ENCODE results near the gene PIP5K1B. TPM values are rescaled to one million over a fixed set of nuclear protein-coding genes. Genes with fewer than 3 reads are reported as not detected.
A peak's percentile ranks its signal among the peaks of the same experiment; 100 is the strongest.

The PIP5K1B gene, protein sequence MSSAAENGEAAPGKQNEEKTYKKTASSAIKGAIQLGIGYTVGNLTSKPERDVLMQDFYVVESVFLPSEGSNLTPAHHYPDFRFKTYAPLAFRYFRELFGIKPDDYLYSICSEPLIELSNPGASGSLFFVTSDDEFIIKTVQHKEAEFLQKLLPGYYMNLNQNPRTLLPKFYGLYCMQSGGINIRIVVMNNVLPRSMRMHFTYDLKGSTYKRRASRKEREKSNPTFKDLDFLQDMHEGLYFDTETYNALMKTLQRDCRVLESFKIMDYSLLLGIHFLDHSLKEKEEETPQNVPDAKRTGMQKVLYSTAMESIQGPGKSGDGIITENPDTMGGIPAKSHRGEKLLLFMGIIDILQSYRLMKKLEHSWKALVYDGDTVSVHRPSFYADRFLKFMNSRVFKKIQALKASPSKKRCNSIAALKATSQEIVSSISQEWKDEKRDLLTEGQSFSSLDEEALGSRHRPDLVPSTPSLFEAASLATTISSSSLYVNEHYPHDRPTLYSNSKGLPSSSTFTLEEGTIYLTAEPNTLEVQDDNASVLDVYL
- not detected for total RNA-seq (2021; fragmentation: NEBNext Ultra II Directional; extraction: Animal tissue kit (Norgen Biotek cat#: 25700))
- long read RNA-seq: 0 reads

DNA sequence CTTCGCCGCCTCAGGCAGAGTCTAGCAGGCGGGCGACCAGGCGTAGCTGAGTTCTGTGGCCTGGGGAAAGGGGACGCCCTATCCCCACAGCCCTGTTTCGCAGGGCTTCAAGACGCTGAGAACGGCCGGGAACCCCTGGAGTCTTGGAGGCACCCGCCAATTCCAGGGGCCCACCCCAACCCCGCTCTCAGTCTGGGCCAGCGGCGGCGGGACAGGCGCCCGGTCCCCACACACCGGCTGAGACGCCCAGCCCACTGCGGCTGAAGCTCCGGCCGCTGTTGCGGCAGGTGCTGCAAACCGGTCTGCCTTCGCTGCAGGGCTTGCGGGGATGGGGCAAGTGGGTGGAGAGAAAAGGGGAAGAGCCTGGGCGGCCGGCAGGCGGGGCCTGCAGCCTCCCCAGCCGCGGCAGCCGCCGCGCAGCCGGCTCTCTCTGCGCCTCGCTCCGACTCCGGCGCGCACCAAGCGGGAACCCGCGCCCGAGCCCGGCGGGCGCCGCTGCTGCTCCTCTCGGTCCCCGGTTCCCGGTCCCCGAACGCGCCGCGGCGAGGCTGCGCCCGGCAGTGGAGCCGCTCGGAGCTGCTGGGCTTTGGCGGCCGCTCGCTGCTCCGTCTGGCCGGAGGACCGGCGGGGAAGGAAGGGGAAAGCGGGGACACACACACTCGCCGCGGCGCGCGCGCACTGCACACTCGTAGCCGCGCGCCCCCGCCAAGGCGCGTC is at the start of gene PIP5K1B:
Gene PIP5K1B, plus strand, starts transcription at position 427 of the 717 bp plus-strand sequence. CDS start 117,375 bp downstream, outside the sequence.
- Mint-ChIP-seq H3K4me3 (peak within 1 kb of the TSS; percentile 40; the same call in 1 of the 2 replicates), H3K36me3 (ENCODE audit: low read depth) (no peaks in the 10 kb centered on the region), H3K27me3 (ENCODE audit: insufficient read depth) (peaks cover 26% of the 10 kb centered on the region), H3K27ac (no peak within 1 kb of the TSS), H3K4me1 (ENCODE audit: low read depth) (no peaks in the 10 kb centered on the region), H3K9me3 (no peaks in the 10 kb centered on the region)
- TF ChIP-seq, protein P1, sequence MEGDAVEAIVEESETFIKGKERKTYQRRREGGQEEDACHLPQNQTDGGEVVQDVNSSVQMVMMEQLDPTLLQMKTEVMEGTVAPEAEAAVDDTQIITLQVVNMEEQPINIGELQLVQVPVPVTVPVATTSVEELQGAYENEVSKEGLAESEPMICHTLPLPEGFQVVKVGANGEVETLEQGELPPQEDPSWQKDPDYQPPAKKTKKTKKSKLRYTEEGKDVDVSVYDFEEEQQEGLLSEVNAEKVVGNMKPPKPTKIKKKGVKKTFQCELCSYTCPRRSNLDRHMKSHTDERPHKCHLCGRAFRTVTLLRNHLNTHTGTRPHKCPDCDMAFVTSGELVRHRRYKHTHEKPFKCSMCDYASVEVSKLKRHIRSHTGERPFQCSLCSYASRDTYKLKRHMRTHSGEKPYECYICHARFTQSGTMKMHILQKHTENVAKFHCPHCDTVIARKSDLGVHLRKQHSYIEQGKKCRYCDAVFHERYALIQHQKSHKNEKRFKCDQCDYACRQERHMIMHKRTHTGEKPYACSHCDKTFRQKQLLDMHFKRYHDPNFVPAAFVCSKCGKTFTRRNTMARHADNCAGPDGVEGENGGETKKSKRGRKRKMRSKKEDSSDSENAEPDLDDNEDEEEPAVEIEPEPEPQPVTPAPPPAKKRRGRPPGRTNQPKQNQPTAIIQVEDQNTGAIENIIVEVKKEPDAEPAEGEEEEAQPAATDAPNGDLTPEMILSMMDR (IDR thresholded peaks at IDR 0.05): no peak
- peak; percentile 3 for DNase-seq

DNA sequence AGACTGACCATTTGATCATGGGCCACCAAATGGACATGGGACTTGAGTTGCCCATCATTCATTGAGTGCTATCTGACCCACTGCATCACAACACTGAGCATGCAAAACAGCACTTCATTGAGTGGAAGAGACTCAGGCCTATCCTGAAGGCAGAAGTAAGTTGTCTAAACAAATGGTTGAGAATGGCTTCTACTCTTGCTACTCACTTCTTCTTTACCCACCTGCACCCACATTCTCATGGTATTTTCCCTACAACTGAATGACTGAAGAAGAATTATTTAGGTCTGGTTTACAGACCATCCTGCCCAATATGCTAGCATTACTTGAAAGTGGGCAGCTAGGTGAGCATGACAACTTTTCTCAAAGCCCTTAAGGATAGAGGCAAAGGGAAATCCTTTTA is 41.0 kb upstream of the PIP5K1B start:
- no peak overlapping the region for H3K27ac Mint-ChIP-seq
- TF ChIP-seq, protein P1 (IDR thresholded peaks at IDR 0.05): no peak
- no peaks in the 10 kb centered on the region for H3K36me3 Mint-ChIP-seq (ENCODE audit: low read depth)
- DNase-seq: no peak
- H3K4me1 Mint-ChIP-seq (ENCODE audit: low read depth): no peaks in the 10 kb centered on the region
- peaks cover 1% of the 10 kb centered on the region; the same call in 1 of the 2 replicates for H3K27me3 Mint-ChIP-seq (ENCODE audit: insufficient read depth)
- peaks cover 3% of the 10 kb centered on the region; the same call in 1 of the 2 replicates for H3K9me3 Mint-ChIP-seq
- no peak overlapping the region for H3K4me3 Mint-ChIP-seq

DNA sequence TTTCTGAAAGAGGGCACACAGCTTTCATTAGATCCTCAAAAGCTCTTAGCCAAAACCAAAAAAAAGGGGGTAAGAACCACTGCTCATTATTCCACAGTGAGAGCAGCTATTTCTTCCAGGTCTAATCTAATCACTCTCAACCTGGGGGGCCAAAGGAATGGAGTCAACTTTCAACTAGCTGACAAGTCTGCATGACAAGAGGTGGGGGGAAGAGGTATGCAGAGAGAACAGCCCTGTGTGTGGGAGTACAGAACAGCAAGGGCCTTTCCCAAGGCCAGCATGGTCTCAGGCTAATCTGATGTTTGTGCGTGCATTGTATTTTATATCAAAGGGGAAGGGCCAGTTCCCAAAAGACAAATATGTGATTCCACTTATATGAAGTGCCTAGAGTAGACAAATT is 36.9 kb upstream of the PIP5K1B start:
- TF ChIP-seq, protein P1 (IDR thresholded peaks at IDR 0.05): no peak
- Mint-ChIP-seq H3K27me3 (ENCODE audit: insufficient read depth) (peaks cover 1% of the 10 kb centered on the region; the same call in 1 of the 2 replicates), H3K4me1 (ENCODE audit: low read depth) (no peaks in the 10 kb centered on the region), H3K27ac (no peak overlapping the region), H3K9me3 (no peaks in the 10 kb centered on the region; the same call in 1 of the 2 replicates), H3K36me3 (ENCODE audit: low read depth) (no peaks in the 10 kb centered on the region), H3K4me3 (no peak overlapping the region)
- no peak for DNase-seq

DNA sequence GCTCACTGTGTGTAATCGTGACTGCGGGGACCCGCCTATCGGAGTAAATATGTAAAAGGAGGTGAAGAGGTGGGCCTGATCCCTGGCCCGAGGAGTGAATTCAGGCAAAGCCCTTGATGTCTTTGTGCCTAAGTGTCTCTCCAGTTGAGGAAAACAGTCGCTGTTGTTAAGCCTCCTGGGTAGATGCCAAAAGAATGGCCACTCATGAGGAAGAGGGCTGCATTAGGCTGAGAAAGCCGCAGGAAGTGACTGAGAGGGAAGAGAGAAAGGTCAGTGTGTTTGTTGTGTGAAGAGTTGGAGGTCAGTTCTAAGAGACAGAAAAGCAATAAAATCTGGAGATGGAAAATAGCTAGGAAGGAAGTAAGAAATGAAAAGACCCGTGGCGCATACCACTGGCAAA is 35.8 kb upstream of the PIP5K1B start:
- no peaks in the 10 kb centered on the region for H3K4me1 Mint-ChIP-seq (ENCODE audit: low read depth)
- no peak overlapping the region for H3K4me3 Mint-ChIP-seq
- TF ChIP-seq, protein P1 (IDR thresholded peaks at IDR 0.05): no peak
- DNase-seq: no peak
- no peaks in the 10 kb centered on the region for H3K36me3 Mint-ChIP-seq (ENCODE audit: low read depth)
- H3K27ac Mint-ChIP-seq: no peak overlapping the region
- H3K27me3 Mint-ChIP-seq (ENCODE audit: insufficient read depth): peaks cover 1% of the 10 kb centered on the region; the same call in 1 of the 2 replicates
- H3K9me3 Mint-ChIP-seq: no peaks in the 10 kb centered on the region; the same call in 1 of the 2 replicates

DNA sequence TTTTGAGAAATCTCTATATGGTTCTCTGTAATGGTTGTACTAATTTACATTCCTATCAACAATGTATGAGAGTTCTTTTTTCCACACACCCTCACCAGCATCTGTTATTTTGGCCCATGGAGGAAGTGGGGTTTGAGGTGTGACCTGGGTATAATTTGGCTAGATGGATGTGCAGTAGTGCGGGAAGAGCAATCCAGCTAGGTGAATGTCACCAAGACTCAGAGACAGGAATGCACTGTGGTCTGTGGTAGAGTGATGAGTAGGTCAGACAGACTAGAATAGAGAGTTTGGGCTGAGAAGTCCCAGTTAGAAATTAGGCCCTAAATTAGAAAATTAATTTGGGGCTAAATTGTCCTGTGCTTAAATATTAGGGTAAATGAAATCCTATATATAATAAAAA is 32.8 kb upstream of the PIP5K1B start:
- no peaks in the 10 kb centered on the region; the same call in 1 of the 2 replicates for H3K9me3 Mint-ChIP-seq
- no peak overlapping the region for H3K27ac Mint-ChIP-seq
- TF ChIP-seq, protein P1 (IDR thresholded peaks at IDR 0.05): no peak
- H3K27me3 Mint-ChIP-seq (ENCODE audit: insufficient read depth): no peaks in the 10 kb centered on the region
- no peaks in the 10 kb centered on the region for H3K4me1 Mint-ChIP-seq (ENCODE audit: low read depth)
- H3K4me3 Mint-ChIP-seq: no peak overlapping the region
- no peaks in the 10 kb centered on the region for H3K36me3 Mint-ChIP-seq (ENCODE audit: low read depth)
- no peak for DNase-seq

Data from HFFc6 (cell line).